Measurements from ENCODE around the gene NT5C1A.
A peak's percentile ranks its signal among the peaks of the same experiment; 100 is the strongest.

Gene NT5C1A

DNA sequence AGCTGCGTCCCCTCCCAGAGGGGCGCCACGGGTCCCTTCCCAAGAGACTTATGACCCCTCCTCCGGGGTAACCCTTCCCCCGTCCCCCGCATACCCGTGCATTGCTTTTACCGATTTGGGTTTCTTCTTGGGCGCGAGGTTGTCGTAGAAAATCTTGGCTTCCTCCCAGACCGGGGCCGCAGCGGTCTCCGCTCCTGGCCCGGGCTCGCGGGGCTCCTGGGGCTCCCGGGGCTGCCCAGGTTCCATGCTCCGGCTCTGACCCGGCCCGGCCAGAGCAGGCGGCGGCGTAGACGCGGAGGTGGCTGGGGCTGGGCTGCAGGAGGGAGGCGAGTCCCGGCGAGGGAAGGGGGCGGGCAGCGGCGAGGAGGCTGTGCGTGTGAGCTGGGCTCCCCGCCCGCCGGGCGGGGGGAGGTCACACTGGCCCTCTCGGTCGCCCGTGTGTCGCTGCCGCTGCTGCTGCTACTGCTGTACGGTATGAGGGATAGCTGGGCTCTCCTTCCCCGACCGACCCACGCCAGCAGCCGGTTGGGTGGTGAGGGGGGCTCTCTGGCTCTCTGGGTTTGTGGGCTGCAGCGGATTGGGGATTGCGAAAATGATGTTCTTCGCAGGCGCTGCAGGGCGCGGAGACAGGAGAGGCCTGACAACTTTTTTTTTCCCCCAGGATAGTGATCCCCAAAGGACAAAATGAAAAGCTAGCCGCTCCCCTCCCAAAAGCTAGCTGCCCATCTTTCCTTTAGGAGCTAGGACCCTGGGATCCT lies at the start of gene NT5C1A:
Gene NT5C1A, minus strand, starts transcription at position 315 of the 758 bp plus-strand sequence. Its CDS starts 69 bp downstream, at position 246.
- no peak for DNase-seq (ENCODE audit: low read depth in 2 of 2)

DNA sequence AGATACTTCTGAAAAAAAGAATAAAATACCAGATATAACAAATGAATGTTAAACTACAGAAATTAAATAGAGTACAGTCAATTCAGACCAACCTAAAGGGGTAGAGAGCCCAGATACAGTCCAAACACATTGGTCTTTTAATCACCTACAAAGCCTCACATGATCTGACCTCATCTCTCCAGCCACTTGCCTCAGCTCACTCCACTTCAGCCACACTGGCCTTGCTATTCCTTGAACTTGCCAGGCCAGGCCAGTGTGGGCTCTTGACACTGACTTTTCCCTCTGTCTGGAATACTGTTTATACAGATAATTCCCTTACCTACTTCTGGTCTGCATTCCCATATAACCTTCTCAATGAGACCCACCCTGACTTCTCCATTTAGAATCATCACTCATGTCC lies 49.8 kb upstream of the NT5C1A start:
- DNase-seq (ENCODE audit: low read depth in 2 of 2) = no peak

DNA sequence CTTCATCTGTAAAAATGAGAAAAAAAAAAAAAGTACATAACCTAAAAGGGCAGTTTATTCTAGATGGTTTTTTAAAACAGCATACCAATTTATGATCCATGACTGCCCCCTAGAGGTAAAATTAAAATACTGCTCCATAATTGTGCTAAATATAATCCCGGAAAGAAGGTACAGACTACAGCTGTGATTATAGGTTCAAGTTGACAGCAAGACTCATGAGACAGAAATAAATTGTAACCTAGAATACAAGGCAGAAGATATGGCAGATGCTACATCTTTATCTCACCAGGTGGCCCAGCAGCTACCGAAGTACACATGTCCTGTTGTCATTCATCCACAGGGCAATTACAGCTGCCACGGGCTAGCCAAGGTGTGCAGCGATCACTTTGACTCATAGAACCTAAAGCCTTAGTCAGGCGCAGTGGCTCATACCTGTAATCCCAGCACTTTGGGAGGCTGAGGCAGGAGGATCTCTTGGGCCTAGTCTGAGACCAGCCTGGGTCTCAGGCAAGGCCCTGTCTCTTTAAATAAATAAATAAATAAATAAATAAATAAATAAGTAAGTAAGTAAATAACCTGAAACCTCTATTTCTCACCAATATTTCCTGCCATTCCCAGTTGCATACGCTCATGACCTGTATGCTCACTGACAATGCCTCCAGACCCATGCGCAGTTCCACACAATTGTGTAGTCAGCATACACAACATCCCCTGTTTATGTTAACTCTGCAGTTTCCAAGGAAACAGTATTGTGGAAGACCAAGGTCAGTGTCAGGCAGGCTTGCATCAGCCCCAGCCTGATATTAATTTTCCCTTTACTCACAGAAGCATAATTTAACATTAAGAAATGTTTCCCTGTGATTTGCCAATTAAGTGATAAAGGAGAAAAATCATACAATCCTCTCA lies 48.4 kb upstream of the NT5C1A start:
- DNase-seq (ENCODE audit: low read depth in 2 of 2) = no peak

DNA sequence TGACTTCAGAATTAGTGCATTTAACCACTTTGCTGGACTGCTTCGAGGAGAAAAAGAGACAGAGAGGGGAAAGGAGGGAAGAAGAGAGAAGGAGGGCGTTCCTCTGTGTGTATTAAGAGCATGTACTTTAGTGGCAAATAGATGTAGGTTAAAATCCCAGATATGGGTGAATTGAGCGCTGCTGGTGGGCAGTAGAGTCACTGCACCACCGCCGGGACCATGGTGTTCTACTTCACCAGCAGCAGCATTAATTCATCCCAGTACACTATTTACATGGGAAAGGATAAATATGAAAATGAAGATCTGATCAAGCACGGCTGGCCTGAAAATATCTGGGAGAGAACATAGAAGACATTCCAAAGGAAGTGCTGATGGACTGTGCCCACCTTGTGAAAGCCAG lies 45.9 kb upstream of the NT5C1A start:
- DNase-seq (ENCODE audit: low read depth in 2 of 2) = no peak

DNA sequence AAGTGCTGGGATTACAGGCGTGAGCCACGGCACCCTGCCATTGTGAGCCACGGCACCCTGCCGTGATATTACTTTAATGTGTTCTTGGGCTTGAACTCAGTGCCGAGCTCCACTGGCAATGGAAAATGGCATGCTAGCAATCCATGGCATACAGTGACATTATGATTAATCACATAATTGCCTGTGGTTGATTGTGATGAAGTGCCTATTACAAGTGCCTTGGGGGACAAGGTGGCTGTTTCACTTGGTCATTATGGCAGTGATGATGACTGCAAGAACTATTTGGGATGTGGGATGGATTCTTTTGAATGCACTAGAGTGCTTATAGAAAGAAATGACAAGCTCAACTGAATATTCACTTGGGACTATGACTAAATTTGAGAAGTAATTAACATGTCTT lies 41.6 kb upstream of the NT5C1A start:
- DNase-seq (ENCODE audit: low read depth in 2 of 2) = no peak

- DNase-seq (ENCODE audit: low read depth in 2 of 2) = no peak
These were observed 40.0 kb upstream of the NT5C1A start for GRCh38 chr1:39711966-39712340.

DNA sequence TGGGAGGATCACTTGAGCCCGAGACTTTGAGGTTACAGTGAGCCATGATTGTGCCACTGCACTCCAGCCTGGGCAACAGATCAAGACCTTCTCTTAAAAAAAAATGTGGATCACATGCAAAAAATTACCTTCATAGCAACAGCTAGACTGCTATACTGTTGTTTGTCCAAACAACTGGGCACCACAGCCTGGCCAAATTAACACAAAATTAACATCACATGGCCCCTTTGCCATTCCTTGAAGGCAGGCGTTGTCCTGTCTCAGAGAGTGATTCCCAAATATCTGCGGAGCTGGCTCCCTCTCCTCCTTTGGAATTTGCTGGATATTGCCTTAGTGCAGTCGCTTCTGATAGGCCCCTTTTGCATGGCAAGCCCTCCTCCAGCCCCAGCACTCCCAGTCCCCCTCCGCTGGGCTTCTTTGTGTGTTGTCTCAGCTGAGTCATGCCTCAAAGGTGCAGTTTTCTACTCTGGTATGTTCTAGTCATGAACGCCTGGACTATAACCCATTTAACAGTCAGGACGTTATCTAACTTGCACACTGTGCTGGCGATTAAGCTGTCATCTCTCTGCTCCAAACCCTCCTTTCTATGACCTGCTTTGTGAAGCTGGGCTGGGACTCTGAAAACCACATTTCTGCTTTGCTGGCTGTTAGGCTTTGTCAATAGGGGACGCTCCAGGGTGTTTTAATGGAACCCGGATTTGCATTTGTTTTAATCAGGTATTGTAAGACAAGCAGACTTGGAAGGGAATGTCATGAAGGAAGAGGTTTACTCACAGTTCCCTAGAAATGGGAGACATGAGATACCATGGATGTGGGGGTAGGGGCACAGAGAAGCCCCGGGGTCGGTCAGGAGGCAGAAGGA lies 39.4 kb upstream of the NT5C1A start:
- DNase-seq (ENCODE audit: low read depth in 2 of 2) = no peak

GRCh38 chr1:39707506-39707905 lies 35.6 kb upstream of the NT5C1A start:
- DNase-seq (ENCODE audit: low read depth in 2 of 2) = no peak

GRCh38 chr1:39704757-39705156 lies 32.9 kb upstream of the NT5C1A start:
- DNase-seq (ENCODE audit: low read depth in 2 of 2) = no peak

DNA sequence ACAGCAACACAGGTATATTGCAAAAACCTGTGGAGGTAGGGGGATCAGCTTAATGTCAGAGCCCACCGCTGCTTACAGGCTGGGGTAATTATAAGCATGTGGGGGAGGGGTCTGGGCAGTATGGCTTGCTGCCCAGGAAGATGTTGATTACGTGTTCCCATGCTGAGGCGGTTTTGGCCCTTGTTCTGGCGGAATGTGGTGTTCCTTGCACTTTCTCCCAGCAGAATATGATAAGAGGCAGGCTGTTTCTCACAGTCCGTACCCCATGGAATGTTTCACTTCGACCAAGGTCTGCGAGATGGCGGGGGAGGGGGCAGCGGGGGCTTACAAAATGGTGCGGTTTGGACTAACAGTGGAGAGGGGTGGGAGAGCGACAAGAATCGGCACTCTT lies 29.1 kb upstream of the NT5C1A start:
- no peak for DNase-seq (ENCODE audit: low read depth in 2 of 2)

- no peak for DNase-seq (ENCODE audit: low read depth in 2 of 2)
These were observed 28.4 kb upstream of the NT5C1A start for GRCh38 chr1:39700348-39700747.

- DNase-seq (ENCODE audit: low read depth in 2 of 2) = no peak
These were observed 27.5 kb upstream of the NT5C1A start for GRCh38 chr1:39699419-39699818.

GRCh38 chr1:39698568-39698967 lies 26.7 kb upstream of the NT5C1A start:
- DNase-seq (ENCODE audit: low read depth in 2 of 2) = no peak

DNA sequence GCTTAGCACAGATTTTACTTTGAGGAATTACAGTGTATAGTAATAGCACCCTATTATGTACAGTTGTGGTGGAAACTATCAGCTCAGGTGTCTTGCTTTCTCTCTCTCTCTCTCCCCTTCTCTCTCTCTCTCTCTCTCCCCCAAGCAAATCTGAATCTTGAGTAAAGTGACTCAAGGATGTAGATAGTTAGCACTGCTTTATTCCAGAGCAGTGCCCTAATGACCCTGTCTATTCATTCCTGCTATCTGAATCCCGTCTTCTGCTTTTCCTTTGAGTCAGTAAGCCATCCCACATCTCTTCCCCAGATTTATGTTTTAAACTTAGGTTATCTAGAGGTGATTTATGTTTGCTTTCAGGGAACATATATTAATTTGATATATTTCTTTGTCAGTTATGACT lies 24.5 kb upstream of the NT5C1A start:
- DNase-seq (ENCODE audit: low read depth in 2 of 2) = no peak

DNA sequence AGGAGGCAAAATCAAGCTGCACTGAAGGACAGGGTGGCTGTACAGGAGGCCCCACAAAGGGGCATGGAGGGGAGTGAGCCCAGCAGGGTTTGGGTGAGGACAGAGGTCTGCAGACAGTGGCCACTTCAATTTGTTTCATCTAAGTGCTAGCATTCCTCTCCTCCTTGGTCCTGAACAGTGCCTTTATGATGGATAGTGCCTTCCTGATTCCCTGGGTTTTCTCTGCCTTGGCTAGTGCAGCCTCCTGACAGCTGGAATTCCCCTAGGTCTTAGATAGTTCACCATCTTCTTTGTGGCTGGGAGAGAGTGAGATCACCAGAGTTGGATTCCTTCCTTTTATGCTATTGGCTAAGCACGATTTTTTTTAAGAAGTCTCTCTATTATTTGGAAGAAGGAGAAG lies 23.1 kb upstream of the NT5C1A start:
- DNase-seq (ENCODE audit: low read depth in 2 of 2) = no peak

DNA sequence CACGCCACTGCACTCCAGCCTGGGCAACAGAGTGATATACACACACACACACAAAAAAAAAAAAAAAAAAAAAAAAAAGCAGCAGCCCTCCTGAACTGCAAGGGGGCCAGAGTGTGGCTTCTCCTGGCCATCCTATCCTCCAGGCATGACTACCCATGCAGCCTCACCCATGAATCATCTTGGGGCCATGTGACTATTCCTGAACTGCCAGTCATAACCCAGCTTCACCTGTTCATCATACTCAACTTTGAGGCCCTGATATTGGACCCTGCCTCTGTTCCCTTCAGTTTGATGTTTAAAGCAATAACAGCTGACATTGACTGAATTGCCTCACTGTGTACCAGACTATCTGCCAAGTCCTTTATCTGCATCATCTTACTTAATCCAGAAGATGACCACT lies 22.1 kb upstream of the NT5C1A start:
- DNase-seq (ENCODE audit: low read depth in 2 of 2) = no peak

GRCh38 chr1:39692152-39693074 lies 20.5 kb upstream of the NT5C1A start:
- DNase-seq (ENCODE audit: low read depth in 2 of 2) = no peak

DNA sequence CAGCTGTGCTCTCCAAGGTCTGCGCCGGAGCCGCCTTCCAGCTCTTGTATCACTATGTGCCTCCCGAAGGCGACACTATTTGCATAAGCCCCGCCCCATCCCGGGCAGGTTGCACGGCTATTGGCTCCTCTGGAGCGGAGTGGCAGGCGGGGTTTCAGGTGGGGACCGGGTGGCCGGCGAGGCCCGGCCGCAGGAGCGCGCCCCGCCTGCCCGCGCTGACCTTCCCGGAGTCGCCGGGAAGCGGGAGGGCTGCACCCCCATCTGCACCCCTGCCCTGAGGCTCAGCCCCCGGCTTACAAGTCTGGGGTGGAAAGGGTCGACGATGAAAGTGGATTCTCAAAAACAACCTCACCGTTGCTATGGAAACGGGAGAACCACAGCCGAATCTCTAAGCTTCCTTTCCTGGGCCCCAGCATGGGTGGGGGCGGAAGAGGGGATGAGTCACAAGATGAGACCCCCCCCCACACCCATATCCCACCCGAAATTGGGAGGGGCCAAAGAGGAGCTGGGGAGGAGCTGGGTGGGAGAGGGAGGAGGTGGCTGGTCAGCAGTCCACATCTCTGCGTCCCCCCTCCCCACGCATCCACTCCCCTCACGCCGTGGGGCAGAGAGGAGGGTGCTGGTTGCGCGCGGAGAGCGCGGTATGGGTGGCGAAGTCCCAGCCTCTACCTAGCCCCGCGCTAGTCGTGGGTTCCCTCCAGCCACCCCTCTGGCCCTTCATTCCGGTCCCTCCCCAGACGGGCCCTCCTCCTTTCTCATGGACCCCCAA lies 19.7 kb upstream of the NT5C1A start, which contains the start of gene HPCAL4:
Gene HPCAL4, minus strand, starts transcription at position 51 of the 769 bp plus-strand sequence. CDS start 6,830 bp downstream, outside the sequence.
- DNase-seq (ENCODE audit: low read depth in 2 of 2) = peak; percentile 63 to 75

DNA sequence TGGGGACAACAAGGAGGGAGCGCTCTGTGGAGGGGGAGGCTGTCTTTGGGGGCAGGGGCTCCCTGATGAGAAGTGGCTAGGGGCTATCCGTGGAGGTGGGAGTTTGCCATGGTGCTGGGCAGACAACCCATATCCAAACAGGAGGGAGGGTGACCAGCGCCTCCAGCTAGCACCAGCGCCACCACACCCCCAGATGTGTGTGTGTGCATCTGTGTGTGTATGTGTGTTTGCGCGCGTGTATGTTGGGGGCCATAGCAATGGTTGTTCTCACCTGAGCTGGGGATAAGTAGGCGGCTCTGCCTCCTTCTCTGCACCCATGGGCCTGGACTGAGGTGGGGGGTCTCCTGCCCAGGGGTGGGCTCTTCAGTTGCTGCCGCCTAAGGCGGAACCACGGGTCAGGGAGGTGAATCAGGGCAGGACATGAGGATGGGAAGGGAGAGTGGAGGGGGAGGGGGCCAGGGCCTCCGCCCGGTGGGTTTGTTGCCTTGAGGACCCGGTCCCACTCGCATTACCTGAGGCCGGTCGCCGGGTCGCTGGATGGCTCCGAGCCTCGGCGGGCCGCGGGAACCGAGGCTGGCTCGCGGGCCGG lies 19.0 kb upstream of the NT5C1A start:
- DNase-seq (ENCODE audit: low read depth in 2 of 2) = no peak

DNA sequence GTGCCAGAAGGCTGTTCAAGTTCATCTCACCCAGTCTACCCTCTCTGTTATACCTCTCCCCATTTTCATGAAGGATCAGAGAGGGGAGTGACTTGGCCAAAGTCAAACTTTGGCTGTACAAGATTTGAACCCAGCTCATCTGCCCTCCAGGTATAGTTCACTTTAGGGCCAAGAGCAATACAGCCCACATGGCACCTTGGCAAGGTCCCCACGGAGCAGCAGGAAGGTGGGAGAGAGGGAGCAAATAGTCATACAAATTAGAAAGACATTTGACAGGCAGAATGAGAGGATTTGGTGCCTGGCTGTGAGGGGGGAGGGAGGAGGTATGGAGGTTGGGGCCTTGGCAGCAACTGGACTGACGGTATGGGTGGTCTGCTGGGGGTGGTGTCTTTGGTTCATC lies 18.3 kb upstream of the NT5C1A start:
- DNase-seq (ENCODE audit: low read depth in 2 of 2) = no peak

Measured in stimulated activated CD8-positive, alpha-beta memory T cell treated with anti-CD3 and anti-CD28 coated beads, Interleukin-7, amount 100 ng/mL, for 1 hour (primary cell).